GM18498 (cell line): ENCODE results near the gene UBXN10.

Source experiments
- ATAC-seq: cut with Tn5 transposase; IDR thresholded peaks from one replicate; pipeline ENCODE4 v1.9.1; 2021; ENCODE audit warnings: mild to moderate bottlenecking, moderate library complexity; ENCODE audit not compliant: unreplicated experiment

The UBXN10 gene

DNA sequence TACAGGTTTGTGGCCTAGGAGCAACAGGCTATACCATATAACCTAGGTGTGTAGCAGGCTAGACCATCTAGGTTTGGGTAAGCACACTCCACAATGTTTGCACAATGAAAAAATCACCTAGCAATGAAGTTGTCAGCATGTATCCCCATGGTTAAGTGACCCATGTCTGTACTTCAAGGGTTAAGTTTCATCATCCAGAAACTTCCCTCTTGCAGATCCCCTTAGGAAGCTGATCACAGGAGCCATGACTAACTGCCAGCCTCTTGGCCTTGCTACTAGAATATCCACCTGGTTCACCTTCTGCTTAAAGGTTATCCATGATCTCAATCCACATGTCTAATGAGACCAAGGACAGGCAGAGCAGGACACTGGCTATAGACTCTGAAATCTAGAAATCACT, 3.5 kb upstream of the UBXN10 start:
- ATAC-seq, result no peak

DNA sequence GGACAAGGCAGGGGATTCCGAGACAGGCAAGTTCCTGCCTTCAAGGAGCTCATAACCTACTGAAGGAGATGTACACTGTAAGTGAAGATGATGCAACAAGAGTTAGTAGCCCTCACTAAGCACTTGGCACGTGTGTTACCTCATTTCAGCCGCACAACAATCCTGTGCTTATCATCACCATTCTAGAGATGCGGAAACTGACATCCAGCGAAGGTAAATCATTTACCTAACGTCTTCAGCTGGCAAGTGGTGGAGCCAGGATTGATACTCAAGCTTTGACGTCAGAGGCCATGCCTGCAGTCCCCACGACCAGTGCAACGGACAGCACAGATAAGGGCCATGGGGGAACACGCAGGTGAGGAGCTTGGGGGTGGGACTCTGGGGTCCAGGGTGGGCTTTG, 2.9 kb upstream of the UBXN10 start:
- no peak for ATAC-seq

DNA sequence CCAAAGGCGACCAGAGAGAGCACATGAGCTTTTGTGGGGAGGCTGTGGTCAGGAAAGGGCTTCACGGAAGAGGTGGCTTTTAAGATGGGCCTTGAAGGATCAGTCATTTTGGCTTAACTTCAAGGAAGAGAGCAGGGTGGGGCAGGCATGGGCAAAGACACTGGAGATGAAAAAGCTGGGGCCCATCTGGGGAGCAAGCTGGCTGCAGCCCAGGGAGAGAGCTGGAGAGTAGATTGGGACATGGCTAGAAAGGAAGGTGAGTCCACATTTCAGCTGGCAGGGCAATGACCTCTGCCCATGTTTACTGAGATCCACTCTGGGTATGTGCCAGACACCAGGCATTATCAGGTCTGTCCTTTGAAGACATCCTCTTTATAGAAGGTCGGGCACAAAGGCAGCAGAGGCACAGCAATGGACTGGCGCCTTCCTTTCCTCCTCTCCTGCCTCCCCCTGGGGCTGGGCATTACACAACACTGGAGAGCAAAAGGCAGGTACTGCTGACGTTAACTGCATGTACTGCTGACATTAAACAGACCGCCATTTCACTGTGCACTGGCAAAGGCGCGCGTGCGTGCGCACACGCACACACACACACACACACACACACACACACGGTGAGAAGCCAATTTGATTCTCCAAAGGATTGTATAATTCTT, 2.2 kb upstream of the UBXN10 start:
- no peak for ATAC-seq

DNA sequence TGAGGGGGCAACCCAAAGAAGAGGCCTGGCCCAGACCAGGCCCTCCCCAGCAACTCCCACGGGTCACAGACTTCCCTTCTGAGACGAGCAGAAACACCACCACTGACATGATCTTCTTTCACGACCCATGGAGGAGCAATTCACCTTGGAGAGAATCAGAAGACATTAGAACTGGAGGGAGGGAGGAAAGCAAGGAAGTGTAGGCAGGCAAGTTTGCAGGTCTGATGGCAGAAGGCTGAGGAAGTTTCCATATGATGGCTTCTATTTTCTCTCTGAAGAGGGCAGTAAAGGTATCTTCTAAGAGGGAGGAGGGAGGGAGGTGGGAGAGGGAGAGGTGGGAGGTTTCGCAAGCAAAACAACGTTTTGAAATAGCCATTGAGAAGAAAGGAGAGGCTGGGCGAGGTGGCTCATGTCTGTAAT, 1.4 kb upstream of the UBXN10 start:
- no peak for ATAC-seq

DNA sequence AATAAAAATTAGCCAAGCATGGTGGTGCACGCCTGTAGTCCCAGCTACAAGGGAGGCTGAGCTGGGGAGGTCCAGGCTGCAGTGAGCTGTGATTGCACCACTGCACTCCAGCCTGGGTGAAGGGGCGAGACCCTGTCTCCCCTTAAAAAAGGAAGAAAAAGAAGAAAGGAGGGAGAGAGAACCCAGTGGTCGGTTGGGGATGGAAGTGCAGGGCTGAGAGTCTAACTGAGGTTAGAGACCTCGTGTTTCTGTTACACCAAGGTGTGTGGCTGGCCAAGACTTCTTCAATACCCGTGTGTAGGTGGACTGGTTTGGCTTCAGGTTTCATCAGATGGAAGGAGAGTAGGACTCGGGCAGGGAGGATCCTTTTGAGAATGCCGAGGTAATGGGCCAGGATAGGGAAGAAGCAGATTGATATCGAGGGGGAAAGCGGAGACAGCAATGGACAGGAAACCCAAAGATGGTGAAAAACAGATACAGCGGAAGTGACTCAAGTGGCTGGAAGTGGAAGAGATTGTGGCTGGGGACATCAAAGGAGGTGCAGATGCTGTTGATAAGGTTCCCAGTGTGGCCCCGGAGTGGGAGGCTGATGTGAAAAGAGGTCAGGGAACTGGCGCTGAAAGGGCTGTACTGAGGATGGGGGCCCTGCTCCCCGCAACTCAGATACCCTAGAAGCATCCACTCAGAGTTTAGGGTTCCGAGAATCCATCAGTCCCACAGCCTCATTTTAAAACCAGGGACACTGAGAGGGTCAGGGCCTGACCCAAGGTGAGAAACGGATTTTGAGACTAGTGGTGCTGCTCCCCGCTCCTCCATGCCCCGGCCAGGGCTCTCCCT, 681 bp upstream of the UBXN10 start:
- no peak for ATAC-seq

DNA sequence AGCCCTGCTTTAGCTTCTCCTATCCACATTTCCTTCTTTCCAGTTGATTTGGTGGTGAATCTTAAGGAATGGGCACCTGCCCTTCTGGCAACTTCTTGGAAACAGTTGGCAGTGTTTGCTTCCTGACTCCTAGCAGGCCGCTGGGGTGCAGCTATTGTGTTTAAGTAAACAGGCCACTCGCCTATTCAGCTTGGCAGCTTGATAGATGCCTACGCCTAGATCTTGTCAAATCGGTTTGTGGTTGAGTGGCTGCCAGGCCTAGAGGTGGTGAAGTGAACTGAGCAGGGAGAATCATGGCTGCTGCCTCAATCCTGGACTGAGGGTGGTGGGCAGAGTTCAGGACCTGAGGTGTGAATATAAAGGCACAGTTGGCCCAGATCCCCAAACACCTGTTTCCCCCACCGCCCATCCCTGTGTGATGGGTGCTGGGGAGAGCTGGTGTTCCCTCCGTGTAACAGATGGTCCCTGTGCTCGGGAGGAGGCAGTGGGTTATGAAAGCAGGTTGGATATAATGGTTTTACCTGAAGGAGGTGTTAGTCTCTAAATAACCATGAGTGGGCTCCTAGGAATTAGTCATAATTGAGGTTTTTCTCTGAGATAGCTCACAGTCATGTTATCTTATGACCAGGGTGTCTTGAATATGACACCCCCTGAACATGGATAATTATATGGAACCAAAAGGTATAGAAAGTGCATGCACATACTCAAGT, 1.4 kb downstream of the UBXN10 start:
- no peak for ATAC-seq

DNA sequence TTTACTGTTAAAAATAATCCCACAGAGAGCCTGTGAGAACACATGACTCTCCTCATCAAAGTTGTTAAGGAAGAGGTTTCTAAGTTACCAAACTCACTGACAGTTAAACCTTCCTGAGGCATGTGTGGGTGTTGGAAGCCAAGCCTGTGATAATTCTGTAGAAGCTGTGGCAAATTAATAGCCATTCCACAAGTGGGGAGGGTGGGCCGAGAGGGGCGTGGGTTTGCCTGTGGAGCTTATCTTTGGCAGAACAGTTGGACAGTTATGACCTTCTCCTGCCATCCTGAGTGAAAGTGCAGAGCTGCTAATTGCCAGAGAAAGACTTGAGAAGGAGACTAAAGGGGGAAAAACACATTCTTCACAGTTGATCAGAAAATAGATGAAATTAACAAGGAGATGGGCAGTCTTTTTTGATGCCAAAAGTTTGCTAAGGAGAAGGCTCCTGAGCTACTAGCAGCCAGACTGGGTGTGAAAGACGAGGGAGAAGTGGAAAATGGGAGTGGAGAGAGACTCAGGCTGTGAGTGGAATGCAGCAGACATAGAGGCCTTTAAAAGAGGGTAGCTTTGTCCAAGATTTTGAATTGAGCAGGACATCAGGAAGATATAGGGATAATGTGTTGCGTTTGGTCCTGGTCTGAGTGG, 2.0 kb downstream of the UBXN10 start:
- no peak for ATAC-seq

DNA sequence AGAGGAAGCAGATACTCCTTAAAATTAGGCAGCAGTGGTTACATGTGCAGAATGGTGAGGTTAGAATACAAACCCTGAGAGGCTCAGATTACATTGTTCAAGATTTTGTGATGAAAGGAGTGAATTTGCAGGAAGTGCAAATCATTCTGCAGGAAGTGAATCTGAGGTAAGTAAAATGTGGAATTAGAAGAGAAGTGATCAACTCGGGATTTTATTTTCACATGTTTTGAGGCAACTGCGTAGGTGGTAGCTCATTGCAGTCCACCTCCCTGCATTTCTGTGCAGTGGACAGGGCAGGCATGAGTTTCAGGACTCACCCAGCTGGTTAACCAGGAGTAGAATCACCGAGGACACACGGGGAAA, 2.5 kb downstream of the UBXN10 start:
- no peak for ATAC-seq

DNA sequence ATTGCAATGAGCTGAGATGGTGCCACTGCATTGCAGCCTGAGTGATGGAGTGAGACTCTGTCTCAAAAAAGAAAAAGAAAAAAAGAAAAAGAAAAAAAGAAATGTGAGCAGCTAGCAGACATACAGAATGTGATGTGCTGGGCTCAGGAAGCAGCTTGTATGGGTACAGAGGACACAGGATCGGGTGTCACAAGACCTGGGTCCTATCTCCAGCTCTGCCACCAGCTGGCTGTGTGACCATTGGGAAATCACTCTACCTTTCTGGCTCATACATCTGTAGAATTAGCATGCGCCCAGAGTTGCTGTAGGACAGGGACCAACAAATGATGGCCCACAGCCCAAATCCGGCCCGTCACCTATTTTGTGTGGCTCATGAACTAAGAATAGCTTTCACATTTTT, 3.8 kb downstream of the UBXN10 start:
- no peak for ATAC-seq

DNA sequence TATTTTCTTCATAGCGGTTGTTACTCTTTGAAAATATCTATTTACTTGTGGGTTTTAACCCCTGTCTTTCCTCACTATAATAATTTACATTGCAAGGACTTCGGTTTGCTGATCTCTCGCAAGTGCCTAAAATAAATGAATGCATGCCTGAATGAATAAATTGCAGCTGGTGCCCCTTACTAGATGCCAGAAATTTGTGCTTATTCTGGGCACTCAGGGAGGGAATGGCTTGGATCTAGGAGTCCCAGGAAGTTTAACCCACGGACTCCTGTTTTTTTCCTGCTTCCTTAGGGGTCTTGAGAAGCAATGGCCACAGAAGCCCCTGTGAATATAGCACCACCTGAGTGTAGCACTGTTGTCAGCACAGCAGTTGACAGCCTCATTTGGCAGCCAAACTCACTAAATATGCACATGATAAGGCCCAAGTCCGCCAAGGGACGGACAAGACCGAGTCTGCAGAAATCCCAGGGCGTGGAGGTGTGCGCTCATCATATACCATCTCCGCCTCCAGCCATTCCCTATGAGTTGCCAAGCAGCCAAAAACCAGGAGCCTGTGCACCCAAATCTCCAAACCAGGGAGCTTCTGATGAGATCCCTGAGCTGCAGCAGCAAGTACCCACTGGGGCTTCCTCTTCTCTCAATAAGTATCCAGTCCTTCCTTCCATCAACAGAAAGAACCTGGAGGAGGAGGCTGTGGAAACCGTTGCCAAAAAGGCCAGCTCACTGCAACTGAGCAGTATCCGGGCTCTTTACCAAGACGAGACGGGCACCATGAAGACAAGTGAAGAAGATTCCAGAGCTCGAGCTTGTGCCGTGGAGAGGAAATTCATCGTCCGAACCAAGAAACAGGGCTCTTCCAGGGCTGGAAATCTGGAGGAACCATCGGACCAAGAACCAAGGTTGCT, 4.6 kb downstream of the UBXN10 start:
- no peak for ATAC-seq

DNA sequence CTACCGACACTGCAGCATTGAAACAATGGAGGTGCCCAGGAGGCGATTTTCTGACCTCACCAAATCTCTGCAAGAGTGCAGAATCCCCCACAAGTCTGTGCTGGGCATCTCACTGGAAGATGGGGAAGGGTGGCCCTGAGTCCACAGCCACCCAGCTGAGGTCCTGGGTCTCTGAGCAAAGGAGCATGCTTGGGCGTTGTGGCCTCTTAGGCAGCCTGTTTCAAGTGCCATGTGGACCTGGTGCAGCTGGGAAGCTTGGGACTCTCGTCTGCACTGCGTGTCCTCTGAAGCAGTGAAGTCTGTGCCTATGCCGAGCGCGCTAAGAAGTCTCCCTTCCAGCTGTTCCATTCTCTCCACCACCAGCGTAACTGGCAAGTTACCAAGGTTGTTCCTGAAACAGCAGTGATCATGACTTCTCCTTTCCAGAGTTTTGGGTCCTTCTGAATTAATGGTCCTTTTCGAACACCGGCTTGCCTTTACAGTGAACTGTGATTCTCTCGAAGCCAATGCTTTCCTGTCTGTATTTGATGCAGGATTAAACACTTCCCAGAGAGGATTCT, 5.5 kb downstream of the UBXN10 start:
- no peak for ATAC-seq

DNA sequence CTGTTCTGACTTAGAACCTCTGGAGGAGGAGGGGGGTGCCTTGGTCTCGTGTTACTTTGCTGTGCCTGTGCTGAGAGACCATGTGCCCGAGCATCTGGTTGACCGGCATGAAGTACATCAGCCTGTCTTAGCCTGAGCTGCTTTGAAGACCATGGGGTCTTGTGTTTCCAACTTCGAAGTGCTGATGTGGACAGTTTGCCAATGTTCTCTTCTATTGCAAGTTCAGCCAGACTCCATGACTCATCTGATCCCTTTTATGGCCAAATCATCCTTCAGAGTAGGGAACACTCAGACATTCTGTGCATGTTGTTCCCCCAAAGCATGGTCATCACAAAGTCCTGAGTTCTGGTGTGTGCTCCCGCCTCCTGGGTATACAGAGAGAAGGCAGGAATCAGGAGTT, 6.5 kb downstream of the UBXN10 start:
- ATAC-seq, result no peak

DNA sequence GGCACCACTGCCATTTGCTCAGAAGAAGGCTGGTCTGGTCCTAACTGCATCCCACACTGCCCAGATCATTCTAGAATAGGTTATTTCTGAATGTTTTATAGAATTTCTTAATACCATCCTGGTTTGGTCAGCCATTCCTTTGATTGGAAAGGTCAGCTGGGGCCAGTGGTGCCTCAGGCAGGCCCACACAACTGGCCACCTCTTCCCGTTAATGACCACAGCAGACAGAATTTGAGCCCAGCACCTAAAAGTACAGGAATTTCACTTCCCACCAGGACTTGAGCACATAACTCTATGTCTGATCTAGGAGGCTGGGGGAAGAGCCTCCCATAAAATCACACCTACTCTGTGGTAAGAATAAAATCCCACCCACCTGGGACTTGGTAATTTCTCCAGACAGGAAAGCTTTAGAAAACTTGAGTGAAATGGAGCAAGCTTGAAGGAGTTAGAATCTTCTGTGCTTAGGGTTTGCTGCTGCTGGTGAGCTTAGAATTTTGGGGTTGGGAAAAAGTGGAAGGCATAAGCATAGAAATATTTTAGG, 7.0 kb downstream of the UBXN10 start:
- ATAC-seq, result no peak

DNA sequence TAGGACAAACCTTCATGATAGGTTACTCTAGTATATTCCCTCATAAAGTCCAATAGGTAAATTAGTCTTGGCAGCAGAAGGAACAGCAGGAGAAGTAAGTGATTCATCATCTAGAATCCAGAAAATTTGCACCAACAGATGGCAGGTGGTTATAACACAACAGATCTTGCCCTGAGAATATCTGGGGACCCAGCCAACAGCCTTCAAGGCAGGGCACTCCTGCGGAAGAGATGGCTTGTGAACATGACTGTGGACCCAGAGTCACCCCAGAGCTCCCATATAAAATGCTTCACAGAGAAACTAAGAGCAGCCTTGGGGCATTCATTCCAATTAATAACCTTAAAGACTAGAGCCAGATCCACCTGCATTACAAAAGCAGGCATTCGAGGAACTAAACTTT, 8.3 kb downstream of the UBXN10 start:
- ATAC-seq, result no peak

DNA sequence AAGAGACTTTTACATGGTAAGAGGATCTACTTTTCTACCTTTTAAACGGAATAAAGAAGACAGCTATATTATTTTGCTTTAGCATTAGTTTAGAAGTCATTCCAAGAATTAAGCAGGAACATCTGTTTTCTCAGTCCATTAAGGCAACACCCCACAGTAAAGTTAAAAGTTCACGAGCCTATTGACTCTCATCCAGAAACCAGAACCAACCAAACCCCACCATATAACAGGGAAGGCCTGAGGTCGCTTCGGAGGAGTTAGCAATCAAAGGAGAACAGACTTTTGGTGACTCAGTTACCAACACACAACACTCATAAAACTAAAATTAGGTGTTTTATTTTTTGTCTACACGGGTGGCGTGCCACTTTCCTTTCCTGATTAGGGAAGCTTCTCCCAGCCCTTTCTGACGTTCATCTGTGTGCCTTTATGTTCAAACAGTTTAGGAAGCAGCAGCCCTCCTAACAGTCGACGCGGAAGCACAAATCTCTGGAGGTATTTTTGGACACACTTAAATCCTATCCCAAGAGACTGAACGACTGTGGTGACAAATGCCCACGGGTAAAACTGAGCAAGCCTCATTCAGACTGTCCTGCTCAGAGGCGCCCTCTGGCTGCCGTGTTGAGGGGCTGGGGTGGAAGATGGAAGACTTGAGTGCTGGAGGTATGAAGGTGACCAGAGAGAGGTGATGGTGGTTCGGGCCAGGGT, 9.0 kb downstream of the UBXN10 start:
- ATAC-seq, result no peak

DNA sequence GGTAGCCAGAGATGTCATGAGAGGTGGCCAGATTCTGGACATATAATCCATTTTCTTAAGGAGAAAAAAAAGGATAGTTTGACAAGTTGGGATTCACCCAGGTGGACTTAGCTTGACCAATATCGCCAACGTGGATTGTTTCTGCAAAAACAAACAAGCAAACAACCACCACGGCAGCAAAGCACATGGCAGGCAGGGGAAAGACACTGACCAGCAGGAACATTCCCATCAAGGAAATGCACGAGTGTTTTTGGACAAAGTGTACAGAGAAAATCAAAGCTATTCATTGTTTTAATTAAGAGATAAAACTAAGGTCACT, 9.5 kb downstream of the UBXN10 start:
- ATAC-seq, result no peak

DNA sequence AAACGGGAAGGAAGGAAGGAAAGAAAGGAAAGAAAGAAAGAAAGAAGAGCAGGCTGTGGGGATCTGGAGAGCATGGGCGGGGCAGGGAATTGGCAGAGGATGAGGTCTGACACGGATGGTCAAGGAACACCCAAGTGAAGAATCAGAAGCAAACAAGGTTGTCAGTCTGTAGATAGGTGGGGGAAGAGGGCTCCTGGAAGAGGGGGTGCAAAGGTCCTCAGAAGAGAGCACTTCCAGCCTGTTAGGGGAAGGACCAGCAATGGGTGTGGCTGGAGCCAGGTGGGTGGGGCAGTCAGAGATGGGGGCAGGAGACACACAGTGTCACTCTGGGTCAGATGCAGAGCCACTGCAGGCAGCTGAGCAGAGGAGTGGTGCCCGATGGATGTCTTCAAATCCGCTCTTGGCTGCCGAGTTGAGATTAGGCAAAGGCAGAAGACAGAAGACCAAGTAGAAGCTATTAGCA, 11.5 kb downstream of the UBXN10 start:
- ATAC-seq, result no peak

DNA sequence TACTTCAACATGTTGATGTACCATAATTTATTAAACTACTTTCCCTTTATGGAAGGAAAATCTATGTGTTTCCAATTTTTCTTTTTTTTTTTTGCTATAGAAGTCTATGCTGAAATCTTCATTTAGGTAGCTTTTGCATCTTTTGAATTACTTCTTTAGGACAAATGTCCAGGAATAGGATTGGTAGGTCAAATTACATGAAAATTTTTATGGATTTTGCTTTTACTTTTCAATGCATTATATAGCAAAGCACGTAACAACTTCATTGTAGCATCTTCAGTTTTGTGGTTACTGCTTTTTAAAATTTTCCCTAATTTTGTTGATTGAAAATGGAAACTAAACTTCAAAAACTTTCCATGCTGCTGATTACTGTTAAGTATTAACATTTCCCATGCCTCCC, 12.4 kb downstream of the UBXN10 start:
- no peak for ATAC-seq

DNA sequence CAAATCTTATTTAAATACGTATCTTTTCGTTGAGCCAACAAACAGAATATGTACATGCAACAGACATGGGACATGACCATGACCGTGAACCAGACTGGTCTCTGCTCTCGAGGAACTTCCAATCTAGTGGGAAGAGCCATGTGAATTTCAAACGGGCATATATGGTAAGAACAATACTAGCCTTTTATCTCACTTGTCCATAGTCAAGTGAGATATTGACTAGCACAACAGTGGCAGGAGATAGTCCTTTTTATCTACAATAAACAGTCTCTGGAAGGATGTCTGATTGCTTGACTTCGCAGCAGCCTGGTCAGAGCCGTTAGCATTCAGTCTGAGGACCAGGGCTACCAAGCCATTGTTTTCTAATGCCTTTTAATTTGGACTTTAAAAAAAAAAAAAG, 13.0 kb downstream of the UBXN10 start:
- ATAC-seq, result no peak
